Activated CD8-positive, alpha-beta memory T cell treated with anti-CD3 and anti-CD28 coated beads for 24 hours (primary cell): ENCODE data around the gene KLHDC7A.

Experiments
- DNase-seq: peaks from one replicate; pipeline ENCODE4 v3.0.0-alpha.2; 2020

KLHDC7A gene

GRCh38 chr1:18473195-18473815, 7.4 kb upstream of the KLHDC7A start:
- no peak for DNase-seq

- DNase-seq, result no peak
These were observed 6.1 kb upstream of the KLHDC7A start for GRCh38 chr1:18474559-18475175.

GRCh38 chr1:18475234-18475905, 5.4 kb upstream of the KLHDC7A start:
- no peak for DNase-seq

- DNase-seq, result no peak
These were observed 1.3 kb upstream of the KLHDC7A start for GRCh38 chr1:18479454-18479853.

- DNase-seq, result no peak
These were observed 625 bp downstream of the KLHDC7A start for GRCh38 chr1:18481190-18481920.

GRCh38 chr1:18481921-18482701, 1.4 kb downstream of the KLHDC7A start:
- no peak for DNase-seq

GRCh38 chr1:18482721-18483425, 2.1 kb downstream of the KLHDC7A start:
- DNase-seq, result no peak

GRCh38 chr1:18484276-18484675, 3.5 kb downstream of the KLHDC7A start:
- peak; percentile 17 for DNase-seq

- DNase-seq, result peak; percentile 32
These were observed 4.0 kb downstream of the KLHDC7A start for GRCh38 chr1:18484721-18485120.

- peak; percentile 5 for DNase-seq
These were observed 4.5 kb downstream of the KLHDC7A start for GRCh38 chr1:18485227-18485626.

GRCh38 chr1:18486195-18486594, 5.5 kb downstream of the KLHDC7A start:
- peak; percentile 19 for DNase-seq

- DNase-seq, result no peak
These were observed 8.8 kb downstream of the KLHDC7A start for GRCh38 chr1:18489417-18490143.

GRCh38 chr1:18491168-18491567, 10.4 kb downstream of the KLHDC7A start:
- no peak for DNase-seq

GRCh38 chr1:18494304-18494703, 13.6 kb downstream of the KLHDC7A start:
- DNase-seq, result no peak

GRCh38 chr1:18495635-18496034, 14.9 kb downstream of the KLHDC7A start:
- DNase-seq, result no peak

- no peak for DNase-seq
These were observed 15.3 kb downstream of the KLHDC7A start for GRCh38 chr1:18496056-18496455.

GRCh38 chr1:18496497-18497235, 15.9 kb downstream of the KLHDC7A start:
- DNase-seq, result no peak

GRCh38 chr1:18501833-18502232, 21.1 kb downstream of the KLHDC7A start:
- no peak for DNase-seq

- no peak for DNase-seq
These were observed 23.9 kb downstream of the KLHDC7A start for GRCh38 chr1:18504609-18505008.

GRCh38 chr1:18505666-18506065, 24.9 kb downstream of the KLHDC7A start:
- DNase-seq, result no peak

- no peak for DNase-seq
These were observed 27.4 kb downstream of the KLHDC7A start for GRCh38 chr1:18508084-18508483.
